NCI-H128 (cell line): ENCODE measurements around the gene PAMR1.

ENCODE experiments used
- DNase-seq: peaks from one replicate; lab custom pipeline; 2025; ENCODE audit not compliant: unreplicated experiment; lab: John Stamatoyannopoulos, UW

The PAMR1 gene

DNA sequence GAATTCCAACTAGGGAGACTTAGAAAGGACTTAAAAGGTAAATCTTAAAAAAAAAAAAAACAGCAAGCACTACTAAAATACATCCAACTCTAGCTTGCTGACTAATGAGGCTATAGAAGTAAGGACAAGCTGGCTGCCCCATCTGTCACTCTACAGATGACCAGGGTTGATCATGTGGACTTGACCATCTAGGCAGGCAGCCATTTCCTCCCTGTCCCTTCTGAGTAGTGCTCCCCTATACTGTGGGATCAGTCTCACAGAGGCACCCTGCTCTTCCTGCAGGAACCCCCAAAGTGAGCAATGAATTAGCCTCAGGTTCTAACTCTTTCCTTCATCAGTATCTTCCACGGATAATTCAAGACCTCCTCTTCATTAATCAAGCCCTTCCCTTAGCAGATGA, 118.4 kb downstream of the PAMR1 start:
- DNase-seq = no peak

DNA sequence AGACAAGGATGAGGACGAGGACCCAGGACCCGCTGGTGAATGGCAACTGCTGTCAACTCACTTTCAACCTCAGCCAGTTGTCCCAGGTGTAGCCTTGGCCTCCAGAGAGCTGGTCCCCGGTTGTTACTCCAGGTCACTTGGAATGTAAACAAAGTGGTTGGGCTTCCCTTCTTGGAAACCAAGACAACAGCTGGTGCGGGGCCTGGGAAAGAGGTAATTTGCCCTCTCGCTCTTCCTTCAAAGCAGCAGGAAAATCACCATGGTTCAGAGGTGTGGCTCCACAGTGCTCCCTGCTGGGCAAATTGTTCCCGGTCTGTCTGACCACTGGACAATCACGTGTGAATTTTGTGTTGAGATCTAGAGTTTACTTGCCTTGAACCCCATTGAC, 121.0 kb downstream of the PAMR1 start:
- no peak for DNase-seq

DNA sequence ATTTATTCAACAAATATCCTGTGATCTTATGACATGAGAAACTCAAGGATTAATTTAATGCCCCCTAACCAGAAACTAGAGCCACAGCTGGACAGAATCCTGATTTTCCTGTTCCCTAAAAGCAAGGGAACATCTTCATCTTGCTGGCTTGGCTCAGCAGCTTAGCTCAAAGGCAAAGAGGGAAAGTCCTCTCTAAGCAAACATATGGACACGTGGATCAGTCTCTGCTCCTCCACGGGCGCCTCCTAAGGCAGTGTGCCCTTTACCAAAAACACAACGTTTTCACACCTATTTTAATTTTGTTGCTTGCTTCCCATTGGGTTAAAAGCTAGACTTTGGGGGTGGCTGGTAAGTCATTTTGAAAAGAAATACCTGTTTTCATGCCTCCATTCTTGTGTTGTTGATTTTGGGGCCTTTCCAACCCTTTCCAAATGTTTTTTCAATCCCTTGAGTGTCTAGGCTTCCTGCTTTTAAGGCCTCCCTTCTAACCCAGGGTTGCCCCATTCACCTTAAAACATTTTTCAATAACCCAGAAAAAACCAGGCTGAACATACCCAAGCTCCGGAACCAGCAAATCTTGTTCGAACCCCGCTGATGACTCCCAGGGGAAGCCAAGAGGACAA, 121.5 kb downstream of the PAMR1 start:
- DNase-seq = no peak

DNA sequence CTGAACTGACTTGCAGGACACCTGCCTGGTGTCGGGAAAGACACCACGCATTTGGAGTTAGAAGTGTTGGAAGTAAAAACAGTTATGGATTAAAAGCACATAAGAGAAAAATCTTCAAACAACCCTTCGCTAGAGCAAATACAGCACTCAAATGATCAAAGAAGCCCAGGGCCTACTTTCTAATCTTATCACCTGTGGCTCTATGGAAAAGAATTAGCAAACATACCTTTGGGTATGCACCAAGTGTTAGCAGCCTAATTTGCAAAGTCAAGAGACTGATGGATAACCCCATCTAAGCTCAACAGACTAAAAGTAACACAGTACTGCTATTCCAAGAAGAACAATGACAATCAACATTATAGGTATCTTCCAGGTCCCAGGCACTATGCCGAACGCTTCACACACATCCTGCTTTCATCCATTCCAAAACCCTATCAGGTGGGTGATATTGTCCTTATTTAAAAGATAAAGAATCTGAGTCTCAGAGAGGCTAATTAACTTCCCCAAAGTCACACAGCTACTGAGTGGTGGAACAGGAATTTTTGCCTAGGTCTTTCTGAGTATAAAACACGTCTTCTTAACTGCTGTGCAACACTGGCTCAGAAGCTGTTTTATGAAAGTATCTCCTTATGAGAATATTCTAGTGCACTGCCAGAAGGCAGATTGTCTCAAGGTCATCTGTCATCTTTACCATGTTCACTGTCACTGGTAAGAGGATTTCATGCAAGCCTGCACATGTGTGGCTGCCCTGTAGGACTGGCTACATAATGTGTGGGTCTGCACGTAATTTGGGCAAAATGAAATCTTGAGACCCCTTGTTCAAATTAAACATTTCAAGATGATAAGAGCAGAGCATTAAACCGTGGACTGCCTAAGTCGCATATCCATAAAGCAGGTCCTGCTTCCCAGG, 122.4 kb downstream of the PAMR1 start:
- DNase-seq = no peak

DNA sequence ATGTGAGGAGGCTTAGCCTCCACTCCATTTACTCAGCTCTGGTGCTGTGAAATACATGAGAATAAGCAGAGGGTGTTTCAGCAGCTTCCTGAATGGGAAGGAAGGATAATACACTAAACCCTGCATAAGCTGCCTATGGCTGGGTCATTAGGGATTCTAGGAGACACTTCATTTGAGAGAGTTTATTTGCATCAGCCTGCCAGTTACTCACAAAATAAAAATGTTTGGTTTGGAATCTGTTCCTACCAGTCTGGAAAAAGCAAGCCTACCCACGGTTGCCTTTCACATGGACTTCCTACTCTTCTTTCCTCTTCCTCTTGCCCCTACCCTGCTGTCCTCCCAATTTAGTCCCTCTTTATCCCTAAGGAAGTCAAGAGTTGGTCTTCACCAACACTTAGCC, 126.5 kb downstream of the PAMR1 start:
- no peak for DNase-seq

DNA sequence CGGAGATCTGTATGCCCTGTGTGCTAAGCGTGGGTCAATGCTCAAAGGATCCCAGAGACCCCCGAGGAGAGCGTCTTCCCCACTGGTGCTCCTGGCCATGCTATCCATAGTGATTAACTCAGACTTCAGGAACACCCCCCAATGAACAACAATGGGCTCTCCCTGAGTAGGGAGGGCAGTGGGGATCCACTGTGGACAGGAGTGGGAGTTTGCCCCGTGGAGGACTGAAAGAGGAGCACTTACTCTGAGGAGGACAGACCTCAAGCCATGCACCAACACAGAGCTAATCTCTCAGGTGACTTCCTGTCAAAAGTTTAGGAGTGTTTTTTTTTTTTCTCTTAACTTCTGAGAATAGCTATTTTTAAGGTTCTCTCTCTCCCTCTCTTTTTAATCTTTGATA, 130.5 kb downstream of the PAMR1 start:
- no peak for DNase-seq

DNA sequence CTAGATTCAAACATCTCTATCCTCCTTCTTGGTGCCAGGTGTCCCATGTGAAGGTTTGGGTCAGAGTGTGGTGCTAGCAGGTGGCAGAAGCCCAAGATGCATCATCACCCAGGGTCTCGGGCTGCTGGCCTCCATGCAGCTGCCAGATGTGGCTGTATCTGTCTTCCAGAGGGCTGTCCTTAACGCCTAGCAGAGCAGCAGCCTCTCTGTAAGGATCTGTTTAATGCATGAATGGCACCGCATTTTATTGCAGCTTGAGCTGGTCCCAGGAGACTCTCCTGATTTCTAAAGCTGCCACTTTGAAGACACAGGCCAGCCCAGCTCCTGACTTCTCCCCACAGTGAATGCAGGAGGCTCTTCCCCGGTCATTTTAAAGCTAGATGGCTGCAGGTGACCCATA, 132.3 kb downstream of the PAMR1 start:
- no peak for DNase-seq

DNA sequence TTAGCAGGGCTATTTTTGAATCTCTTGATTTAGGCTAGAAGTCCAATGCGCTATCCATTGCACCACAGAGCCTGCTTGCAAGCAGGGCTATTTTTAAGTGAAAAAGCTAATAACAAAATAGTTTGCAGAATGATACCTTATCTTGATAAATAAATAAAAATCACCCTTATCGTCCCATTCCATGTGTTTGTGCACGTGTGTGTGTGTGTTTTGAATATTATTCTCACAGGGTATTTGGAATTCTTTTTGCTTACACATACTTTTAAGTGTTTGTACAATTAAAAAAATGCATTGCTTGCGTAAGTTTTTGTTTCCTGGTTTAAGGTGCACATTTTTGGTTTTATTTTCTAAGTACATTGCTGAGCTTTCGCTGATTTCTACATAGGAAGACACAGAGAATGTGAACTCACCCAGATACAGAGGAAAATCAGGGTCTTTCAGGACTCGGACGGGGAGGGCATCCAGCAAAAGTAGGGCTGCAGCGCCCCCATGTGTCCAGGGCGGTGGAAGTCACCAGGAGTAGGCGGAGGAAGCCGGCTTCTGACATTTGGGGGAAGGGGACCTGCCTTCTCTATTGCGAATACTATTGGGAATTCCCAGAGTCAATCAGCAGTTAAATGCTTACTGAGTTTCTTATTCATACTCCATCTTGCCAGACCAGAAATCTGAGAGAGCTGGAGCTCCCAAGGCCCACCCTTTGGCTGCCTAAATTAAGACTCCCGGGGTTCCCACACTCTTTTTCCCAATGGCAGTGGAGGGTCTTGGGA, 133.3 kb downstream of the PAMR1 start:
- DNase-seq = peak; percentile 63

DNA sequence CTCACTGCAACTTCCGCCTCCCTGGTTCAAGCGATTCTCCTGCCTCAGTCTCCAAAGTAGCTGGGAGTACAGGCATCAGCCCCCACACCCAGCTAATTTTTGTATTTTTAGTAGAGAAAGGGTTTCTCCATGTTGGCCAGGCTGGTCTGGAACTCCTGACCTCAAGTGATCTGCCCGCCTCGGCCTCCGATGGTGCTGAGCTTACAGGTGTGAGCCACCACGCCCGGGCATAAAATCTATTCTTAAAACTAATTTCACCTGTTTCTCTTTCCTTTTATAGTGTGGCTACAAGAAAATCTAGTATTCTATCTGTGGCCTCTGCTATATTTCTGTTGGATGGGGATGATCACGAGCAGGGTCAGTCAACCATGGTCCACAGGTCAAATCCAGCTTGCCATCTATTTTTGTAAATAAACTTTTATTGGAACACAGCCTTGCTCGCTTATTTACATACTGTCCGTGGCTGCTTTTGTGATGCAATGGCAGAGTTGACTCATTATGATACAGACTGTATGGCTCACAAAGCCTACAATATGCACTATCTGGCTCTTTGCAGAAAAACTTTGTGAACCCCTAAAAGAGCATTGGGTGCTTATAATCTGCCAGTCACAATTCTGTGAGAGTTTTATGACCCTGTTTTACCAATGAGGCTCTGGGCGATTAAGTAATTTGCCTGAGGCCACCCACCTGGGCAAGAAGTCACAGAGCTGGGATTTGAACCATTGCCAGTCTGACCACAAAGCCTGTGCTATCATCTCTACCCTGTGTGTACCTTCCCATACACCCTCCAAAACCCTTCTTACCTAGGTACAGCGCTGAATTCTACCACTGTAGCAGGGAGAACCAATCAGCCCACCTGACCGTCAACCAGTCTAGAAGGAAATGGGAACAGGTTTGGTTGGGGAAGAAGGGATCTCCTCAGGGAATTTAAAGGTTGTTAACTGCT, 134.4 kb downstream of the PAMR1 start:
- DNase-seq = no peak

DNA sequence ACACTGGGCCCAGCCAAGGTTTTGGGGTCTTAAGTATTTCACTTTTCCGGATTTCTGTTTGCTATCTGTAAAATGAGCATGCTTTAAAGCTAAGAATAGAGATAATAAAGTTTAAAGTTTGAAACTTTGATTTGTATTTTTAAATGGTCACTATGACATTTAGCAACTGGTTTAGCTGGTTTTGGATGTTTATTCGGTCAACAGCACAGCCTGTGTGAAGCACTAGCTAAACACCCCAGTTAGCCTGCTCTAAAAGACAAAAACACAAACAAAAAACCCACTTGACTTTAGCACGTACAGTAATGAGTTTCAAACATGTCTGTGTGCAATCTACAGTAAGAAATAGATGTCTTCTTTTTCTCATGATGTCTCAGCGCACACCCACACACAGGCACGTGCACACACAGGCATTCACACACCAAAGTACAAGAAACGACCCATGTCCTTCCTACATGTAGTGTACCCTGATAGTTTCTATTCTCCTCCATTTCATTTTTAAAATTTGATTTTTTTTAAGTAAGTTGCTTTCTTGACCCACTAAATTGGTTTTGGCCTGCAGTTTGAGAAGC, 135.4 kb downstream of the PAMR1 start:
- no peak for DNase-seq

DNA sequence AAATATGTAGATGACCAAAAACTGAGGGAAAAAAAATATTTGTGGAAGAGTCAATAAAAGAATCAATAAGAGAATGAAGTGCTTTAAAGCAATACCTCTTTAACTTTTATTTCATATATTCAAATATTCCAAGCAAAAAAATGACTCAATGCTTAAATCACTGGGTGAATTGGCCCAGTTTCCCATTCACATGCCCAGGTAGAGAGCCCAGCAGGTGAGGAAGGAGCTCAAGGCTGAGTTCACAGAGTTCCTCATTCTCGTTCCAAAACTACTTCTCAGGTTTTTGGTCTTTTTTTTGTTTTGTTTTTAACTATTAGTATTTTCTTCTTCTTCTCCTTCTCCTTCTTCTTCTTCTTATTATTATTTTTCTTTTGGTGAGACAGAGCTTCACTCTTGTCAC, 136.3 kb downstream of the PAMR1 start:
- DNase-seq = no peak

DNA sequence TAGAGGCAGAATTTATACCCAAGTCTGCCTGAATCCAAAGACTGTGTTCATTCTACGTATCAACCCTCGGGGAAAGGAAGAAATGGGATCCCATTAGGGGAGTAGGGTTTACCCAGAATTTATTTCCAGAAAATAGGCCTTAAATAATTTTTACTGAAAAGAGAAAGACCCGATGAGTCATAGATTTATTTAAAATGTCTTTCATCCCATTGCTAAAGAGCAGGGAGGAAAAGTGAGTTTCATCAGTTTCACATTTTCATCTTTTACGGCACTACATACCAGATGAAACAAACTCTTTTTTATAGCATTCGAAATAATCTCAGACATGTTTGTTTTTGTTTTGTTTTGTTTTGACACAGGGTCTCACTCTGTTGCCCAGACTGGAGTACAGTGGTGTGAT, 137.4 kb downstream of the PAMR1 start:
- no peak for DNase-seq

DNA sequence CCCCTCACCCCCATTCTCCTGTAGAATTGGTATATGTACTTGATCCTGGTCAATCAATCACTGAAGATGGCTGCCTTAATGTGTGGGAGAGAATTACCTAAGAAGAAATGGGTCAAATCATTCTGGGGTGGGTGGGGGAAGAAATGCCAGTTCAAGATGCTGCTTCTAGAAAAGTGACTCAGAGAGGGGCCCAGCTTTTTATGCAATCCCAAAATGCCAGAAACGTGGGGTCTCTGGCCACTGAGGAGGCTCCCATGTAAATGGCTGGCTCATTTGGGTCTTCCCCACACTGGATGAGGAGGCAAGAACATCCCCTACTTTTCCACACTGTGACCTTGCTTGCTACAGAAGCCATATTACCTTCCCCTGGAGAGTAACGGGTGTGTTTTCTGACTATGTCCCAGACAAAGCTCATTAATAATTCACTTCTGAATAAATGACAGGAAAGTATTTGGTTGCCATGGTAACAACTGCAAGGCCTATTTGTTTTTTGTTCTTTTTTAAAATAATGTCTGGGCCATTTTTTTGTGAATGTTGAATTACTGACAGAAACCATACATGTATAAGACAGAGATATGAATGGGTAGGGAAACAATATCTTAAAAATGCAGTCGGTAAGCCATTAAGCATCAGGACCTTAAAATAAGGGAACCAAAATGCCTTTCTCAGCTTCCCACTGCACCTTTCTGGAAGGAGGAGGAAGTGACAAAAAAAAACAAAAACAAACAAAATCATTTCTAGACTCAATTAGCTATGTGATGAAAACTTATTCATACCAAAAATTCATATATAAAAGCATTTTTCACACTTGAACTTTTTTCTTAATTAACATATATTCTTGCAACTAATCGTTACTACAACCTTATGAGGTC, 138.1 kb downstream of the PAMR1 start:
- no peak for DNase-seq

DNA sequence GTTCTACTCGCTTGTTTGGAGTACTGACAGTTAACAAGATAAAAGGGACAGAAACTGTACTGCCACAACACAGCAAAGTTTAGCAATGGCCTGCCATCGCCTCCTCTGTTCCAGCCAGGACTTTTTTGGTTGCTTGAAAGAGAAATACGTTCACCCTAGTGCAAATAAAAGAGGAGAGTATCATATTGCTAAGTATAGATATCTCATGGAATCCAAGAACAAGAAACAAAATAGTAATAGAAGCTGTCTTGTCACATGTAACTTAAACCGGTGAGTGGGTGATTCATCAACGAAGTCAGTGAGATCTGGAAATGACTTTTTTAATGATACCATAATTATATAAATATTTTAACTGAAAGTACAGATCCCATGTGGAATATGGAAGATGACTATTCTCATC, 141.5 kb downstream of the PAMR1 start:
- no peak for DNase-seq
